ENCODE data around the gene CLPTM1L. TPM values are rescaled to one million over a fixed set of nuclear protein-coding genes. Genes with fewer than 3 reads are reported as not detected.

CLPTM1L gene, protein sequence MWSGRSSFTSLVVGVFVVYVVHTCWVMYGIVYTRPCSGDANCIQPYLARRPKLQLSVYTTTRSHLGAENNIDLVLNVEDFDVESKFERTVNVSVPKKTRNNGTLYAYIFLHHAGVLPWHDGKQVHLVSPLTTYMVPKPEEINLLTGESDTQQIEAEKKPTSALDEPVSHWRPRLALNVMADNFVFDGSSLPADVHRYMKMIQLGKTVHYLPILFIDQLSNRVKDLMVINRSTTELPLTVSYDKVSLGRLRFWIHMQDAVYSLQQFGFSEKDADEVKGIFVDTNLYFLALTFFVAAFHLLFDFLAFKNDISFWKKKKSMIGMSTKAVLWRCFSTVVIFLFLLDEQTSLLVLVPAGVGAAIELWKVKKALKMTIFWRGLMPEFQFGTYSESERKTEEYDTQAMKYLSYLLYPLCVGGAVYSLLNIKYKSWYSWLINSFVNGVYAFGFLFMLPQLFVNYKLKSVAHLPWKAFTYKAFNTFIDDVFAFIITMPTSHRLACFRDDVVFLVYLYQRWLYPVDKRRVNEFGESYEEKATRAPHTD
- 176 and 204 TPM in 2 replicates for total RNA-seq (2014; rRNA removed; shearing (Covaris generic))

DNA sequence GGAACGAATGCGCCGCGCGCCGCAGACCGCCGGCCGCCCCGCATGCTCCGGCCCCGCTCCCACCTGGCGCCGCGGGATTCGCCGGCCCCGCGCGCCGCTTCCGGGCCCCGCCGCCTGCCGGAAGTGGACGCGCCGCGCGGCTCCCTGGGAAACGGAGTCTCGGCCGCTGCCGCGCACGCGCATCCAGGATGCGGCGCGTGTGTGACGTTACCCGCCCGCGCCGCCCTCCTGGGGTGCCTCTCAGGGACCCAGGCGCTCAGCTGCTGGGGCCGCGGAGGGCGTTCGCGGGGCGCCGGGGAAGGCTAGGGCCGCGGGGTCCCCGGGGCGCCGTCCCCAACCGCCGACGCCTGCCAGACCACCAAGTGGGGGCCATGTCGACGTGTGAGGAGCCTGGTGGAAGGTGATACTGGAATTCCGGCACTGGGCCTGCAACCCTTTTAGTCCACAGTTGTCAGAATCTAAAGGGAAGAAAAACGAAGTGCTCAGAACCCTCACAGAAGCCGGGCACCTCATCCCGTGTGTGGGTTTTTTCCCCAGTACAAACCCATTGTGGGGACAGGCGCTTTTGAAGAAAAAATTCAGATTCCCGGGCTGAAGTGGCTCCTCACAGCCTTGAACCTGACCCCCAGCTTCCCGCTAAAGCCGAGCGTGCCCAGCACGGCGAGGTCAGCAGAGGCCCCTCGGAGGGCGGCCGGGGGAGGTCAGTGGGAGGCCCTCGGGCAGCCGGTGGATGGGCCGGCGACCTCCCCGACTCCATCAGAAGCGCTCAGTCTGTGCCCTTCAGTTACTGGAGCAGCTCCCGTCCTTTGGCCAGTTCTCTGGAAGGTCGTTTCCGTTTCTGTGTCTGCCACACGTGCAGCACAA is at the start of gene CLPTM1L:
TSS of gene CLPTM1L (minus strand) at position 125 of the 864 bp plus-strand sequence. CDS start 258 bp downstream, outside the sequence.
- DNase-seq (ENCODE audit: low read depth), result peak; percentile 90

DNA sequence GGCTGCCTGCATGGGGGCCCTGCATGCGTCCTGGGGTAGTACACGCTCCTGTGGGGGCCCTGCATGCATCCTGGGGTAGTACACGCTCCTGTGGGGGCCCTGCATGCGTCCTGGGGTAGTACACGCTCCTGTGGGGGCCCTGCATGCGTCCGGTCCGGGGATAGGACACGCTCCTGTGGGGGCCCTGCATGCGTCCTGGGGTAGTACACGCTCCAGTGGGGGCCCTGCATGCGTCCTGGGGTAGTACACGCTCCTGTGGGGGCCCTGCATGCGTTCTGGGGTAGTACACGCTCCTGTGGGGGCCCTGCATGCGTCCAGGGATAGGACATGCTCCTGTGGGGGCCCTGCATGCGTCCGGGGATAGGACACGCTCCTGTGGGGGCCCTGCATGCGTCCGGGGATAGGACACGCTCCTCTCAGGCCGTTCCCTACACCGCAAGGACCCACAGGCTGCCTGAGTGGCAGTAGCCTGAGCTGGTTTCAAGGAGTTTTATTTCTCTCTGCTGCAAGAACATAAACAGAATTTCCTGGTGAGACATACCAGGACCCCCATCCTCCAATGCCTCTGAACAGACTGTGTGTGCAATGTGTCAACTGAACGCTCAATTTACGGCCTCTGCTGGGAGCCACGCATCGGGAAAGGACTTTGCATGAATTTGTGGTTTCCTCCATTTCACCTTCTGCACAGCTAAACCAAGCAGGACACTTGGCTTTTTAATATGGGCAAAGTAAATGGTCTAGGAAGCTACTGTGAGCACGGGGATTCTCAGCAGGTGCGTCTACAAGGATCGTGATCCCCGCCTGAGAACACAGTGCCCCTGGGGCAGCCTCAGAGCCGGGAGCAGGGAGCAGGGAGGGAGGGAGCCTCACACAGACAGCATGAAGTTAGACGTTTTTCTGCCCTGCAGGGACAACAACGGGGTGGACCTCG is 48.9 kb upstream of the CLPTM1L start:
- no peak for DNase-seq (ENCODE audit: low read depth)

DNA sequence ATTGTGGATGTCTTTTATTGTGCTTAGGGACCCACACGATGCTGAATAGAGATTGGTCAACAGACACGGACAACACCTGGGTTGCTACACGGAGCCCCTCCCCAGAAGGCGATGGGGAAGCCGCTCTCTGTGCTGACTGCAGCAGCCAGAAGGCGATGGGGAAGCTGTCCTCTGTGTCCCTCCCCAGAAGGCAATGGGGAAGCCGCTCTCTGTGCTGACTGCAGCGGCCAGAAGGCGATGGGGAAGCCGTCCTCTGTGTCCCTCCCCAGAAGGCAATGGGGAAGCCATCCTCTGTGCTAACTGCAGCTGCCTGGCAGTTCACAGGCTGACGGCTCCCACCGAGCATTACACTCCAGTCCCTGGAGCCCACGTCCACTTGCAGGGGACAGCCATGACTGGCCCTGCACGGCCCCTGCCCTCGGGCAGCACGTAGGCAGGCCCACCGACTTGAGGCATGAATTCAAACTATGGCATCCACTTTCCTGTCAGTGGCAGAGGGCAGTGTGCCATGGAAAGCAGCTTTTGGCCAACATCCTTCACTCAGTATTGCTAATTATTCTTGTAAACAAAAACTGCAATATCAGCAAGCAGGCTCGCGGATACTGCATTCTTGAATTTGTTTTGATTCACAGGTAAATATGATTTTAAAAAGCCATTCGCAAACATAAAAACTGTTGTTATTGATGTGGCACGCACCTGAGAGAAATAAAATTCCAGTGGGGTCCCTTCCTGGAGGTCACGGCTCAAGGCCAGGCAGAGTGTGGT is 48.1 kb upstream of the CLPTM1L start:
- no peak for DNase-seq (ENCODE audit: low read depth)

DNA sequence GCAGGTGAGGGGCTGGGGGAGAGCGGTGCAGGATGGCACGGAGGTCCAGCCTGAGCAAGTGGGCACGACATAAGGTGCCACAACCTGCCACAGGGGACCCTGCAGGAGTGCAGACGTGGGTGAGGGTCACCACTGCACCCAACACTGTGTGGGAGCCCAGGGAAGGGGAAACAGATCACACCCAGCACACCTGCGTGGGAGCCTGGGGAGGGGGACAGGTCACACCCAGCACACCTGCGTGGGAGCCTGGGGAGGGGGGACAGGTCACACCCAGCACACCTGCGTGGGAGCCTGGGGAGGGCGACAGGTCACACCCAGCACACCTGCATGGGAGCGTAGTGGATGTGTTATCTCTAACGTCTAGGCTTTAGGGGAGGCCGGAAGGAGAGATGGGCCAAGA is 47.4 kb upstream of the CLPTM1L start:
- no peak for DNase-seq (ENCODE audit: low read depth)

DNA sequence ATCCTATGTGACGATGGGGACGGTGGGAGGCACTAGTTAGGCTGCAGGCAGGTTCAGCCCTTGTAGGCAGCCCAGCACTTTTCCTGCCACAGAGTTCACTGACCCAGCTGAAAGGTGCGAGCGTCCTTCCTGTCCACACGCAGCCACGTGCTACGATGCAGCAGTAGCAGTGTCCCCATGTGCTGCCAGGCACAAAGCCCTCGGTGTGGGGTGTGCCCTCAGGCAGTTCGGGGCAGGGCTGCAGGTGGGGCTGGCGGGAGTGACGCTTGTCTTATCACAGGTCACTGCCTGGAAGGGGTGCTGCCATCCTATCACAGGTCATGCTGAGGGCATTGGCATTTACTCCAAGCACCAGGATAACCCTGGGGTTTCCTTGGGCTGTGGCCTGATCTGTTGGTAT is 46.8 kb upstream of the CLPTM1L start:
- DNase-seq (ENCODE audit: low read depth), result no peak

DNA sequence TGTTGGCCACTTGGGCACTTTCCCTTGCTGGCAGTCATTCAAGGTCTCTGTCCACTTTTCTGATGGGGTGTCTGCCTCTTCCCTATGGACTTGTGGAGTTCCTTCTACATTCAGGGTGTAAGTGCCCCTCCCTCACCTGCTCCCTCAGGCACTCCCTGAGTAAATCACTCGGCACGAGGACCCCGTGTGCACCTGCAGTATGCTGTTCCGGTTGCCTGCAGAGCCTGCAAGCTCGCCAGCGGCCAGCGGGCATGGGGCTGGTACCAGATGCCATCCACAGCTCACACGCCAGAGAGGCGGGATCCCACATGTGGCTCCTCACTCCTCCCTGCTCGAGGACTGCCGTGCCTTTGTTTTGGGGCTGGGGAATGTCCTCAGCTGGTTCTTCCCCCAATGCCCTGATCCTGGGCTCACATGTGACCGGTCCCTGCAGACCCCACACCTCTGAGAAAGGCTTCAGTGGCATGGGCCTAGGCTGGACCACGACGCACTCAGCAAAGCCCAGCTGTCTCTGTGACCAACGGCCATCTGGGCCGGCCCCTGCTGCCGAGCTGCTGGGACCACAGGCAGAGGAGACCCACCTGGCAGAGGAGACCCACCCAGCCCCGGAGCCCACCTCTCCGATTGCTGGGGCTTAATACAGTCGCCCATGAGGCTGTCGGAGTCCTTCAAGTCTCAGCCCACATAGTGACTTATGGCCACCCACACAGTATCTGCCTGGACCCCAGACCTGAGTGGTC is 46.1 kb upstream of the CLPTM1L start:
- no peak for DNase-seq (ENCODE audit: low read depth)

DNA sequence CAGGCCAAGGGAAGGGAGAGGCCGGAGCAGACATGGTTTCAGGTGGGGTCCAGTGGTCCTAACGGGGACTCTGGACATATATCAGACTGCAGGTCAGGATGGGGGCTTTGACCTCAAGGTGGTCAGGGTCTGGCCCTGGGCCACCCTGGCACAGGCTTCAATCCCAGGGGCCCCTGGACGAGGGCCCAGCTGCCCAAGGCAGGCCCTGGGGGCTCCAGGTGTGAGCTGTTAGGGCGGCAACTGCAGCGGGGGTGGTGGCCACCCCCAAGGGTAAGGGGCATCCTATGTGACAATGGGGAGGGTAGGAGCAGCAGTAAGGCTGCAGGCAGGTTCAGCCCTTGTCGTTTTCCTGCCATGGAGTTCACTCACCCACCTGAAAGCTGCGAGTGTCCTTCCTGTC is 45.4 kb upstream of the CLPTM1L start:
- no peak for DNase-seq (ENCODE audit: low read depth)

DNA sequence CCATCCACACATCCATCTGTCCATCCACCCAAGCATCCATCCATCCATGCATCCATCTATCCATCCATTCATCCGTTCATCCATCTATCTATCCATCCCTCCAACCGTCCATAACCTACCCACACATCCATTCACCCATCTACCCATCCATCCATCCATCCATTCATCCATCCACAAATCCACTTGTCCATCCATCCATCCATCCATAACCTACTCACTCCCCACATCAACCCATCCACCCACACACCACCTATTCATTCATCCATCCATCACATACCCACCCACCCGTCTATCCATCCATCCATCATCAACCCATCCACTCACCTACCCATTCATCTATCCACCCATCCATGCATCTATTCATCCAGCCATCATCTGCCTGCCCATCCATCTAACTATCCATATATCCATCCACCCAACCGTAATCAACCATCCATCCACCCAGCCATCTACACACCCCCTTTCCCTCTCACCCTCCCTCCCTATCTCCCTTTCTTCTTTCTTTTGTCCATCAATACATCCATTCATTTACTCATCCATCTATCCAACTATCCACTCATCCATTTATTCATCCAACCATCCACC is 43.6 kb upstream of the CLPTM1L start:
- no peak for DNase-seq (ENCODE audit: low read depth)

DNA sequence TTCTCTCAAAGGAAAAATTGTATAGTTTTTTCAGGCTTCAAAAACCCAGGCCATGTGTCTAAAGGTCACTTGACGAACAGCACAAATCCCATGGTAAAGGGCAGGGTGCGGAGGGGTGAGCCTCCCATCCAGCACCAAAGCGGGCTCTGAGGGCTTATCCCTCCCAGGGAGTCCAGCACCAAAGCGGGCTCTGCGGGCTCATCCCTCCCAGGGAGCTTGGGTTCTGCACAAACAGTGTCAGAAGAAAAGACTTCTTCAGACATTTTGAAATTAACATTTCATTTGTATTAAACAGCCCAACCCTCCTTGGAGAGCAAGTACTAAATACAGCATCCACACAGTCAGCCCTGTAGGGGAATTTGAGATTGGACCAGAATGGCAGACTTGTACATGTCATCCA is 43.0 kb upstream of the CLPTM1L start:
- no peak for DNase-seq (ENCODE audit: low read depth)

DNA sequence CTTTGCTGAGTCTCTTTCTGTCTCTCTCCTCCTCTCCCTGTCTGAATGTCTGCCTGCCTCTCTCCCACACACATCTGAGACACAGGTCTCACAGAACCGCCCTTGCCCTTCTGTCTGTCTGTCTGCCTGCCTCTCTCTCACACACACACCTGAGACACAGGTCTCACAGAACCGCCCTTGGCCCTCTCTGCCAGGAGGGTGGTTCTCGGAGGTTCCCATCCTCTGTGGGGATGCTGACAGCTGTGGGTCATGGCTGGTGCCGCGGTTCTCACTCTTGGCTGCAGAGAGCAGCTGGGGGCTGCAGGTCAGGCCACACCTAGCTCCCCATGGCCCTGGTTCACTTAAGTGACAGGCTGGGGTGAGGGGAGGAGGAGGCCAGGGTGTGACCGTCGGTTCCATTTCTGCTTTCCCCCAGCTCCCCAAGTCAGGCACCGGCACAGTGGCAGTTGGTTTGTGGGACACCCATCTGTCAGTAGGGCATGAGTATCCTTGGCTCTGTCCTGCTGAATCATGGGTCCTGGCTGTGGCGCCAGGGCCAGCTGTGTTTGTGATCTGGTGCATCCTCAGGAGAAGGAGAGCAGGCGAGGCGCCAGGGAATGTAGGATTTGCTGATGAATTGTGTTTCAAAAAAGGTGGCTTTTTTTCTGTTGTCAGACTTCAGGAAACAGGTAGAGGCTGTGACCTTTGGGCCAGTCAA is 42.3 kb upstream of the CLPTM1L start:
- no peak for DNase-seq (ENCODE audit: low read depth)

DNA sequence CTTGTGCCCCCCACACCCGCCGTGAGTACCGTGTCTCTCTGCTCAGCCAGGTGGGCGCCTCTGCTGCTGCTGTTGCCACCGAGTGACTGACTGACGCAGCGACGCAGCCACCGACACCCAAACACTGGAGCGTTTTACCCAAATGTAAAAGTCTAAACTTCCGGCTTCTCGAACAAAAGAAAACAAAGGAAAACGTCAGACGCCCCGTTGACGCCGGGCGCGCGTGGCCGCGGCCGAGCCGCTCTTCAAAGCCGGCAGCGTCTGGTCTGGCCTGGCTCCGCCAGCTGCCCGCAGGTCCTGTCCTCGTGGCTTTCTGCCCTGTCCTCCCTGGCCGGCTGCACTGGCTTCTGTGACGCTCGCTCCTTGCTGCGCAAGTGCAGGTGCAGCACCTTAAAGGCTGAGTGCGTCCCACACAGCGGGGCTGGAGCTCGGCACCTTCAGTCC is 41.4 kb upstream of the CLPTM1L start:
- peak; percentile 19 for DNase-seq (ENCODE audit: low read depth)

DNA sequence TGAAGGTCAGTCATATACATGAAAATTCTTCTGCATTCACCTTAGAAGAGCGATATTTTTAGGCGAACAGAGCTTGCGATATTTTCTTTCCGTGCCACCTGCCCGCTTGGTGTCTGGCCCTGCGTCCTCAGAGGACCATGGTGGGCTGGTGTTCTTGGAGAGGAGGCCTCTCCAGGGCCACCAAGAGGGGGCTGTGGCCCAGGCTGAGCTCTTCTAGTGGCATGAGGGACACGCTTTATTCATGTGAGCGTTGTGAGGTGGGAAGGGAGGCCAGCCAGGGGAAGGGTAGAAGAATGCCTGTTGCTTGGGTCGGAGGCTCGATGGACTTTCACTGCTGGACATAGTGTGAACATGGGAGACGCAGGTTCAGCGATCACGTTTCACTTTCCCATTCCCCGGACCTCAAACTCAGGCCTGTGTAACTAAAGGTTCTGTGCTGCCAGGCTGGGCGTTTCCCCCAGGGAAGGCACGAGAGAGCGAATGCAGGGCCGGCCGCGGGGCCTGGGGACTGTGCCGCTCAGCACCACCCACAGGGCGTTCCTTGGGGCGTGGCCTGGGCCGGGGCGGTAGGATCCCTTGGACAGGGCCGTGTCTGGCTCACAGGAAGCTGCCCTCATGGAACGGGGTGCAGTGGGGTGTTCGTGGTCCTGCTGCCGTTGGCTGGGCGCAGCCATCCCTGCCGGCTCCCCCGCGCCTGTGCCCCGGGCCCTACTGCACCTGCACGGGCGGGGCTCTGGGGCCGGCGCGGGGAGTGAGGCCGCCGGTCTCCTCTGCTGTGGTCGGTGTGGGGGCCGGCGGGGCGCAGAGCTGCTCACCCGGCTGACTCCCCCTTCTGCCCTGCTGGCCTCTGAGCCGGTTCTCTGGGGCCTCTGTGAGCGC is 40.7 kb upstream of the CLPTM1L start:
- peak; percentile 79 for DNase-seq (ENCODE audit: low read depth)

DNA sequence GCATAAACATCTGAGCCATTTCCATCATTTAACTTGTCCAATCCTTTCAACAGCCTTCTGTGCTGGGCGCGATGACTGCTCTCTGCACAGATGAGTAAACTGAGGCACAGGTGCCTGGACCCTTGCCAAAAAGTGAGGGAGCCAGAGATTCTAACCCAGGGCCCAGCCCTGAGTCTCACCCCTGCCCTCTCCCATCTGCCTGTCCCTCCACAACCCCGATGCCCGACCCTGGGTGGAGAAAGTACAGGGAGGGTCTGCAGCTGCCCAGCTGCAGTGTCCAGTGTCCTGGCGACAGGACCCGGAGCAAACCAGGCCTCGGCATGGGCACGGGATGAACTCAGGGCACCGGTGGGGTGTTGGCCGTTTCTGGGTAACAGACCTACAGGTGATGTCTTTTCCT is 39.6 kb upstream of the CLPTM1L start:
- no peak for DNase-seq (ENCODE audit: low read depth)

DNA sequence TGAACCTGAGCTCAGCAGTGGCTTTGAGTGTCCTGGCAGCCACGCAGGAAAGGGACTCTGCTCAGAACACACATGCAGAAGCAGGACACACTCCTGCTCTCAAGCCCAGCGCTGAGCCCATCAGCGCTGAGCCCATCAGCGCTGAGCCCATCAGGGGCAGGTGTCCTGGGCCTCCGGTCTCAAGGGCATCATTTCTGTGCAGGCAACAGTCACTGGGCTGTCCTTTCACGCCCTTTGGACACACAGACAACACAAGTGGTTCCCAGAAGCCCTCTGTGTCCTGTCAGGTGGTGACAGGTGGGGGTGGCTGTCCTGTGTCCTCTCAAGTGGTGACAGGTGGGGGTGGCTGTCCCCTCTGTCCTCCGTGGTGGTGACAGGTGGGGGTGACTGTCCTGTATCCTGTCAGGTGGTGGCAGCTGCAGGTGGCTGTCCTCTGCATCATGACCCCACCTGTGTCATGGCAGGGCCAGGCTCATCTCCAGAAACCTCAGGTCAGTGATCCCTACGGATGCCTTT is 39.0 kb upstream of the CLPTM1L start:
- DNase-seq (ENCODE audit: low read depth), result no peak

DNA sequence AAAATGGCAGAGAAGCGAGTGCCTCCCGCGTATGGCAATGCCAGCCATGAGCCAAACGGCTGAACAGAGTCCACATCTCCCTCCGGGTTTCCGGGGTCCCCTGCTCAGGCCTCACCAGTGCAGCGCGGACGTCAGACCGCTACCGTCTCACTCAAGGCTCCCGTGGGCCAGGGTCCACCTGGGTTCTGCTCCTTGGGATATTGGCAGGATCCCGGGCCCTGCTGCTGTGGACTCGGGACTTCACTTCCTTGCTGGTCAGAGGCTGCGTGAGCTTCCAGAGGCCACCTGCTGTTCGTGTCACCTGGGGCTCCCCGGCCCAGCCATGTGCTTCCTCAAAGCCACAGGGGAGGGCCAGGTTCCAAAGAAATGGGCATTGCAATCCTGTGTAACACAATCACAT is 38.4 kb upstream of the CLPTM1L start:
- no peak for DNase-seq (ENCODE audit: low read depth)

DNA sequence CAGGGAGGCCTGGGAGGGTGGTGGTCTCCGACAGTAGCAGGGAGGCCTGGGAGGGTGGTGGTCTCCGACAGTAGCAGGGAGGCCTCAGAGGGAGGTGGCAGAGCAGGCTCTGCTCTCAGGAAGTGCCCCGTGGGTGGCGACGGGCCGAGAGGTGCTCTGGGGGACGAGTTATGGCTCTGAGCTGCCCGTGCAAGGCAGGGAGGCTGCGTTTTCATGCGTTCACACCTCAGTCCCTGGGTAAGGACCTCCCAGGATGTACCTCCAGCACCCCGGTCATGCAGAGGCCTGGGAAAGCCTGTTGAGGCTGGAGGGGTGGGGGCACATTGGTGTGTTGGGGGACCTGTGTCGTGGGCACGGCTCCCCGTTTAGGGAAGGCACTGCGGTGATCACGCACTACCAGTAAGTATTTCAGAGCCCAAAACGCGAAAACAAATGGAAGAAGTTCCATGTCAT is 37.4 kb upstream of the CLPTM1L start:
- DNase-seq (ENCODE audit: low read depth), result no peak

All from Daoy (cell line).